Stromal cell of bone marrow (primary cell): Measurements from ENCODE around the gene AURKAIP1.
"Not testable (repeated sequence)": the region's sequence is repeated elsewhere in the genome, so short reads cannot be mapped to it uniquely, and the experiment has no call there.

ENCODE experiments used
- DNase-seq: peaks from one replicate; pipeline ENCODE4 v3.0.0-alpha.2; 2012; ENCODE audit warnings: low read depth

The AURKAIP1 gene

DNA sequence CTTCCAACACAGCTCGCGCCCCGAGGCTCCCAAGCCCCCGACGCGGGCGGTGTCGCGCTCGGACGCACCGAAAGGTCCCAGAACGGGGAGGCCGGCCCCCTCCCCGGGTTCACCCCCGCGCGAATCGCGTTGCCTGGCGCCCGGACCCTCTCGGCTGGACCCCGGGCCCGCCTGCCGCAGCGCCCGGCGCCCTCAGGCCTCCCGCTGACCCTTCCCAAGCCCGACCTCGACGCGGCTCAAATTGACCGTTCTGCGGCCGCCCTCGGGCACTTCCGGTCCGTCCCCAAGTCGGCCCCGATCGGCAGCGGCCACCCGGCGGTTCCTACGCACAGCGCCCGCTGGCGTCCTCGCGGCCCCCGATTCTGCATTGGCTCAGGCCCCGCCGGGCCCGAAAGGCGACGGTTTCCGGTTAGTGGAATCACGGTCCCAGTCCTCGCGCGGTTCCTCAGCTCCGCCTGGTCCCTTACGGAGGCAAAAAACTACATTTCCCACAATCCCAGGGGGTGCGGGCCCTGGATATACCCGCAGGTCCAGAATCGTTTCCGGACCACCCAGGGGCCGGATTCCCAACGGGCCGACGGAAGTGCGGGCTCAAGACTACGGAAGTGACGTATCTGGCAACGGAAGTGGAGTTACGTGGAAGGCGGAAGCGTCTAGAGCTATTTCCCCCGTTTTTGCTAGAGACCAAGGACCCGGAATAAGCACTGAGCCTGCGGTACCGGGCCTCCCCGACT, at the start of gene AURKAIP1:
Gene AURKAIP1 (minus strand): TSS at position 279 of the 734 bp plus-strand sequence. CDS start 451 bp downstream, outside the sequence.
- peak; percentile 100 for DNase-seq

DNA sequence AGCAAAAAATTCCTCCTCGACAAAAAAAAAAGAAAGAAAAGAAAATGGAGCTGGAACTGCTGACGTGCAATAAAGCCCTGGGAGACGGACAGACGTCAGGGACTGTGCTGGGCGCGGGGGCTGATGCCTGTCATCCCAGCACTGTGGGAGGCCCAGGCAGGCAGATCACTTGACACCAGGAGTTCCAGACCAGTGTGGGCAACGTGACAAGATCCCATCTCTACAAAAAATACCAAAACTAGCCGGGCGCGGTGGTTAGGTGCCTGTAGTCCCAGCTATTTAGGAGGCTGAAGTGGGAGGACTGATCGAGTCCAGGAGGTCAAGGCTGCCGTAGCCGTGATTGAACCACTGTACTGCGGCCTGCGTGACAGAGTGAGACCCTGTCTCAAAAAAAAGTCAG, 49.7 kb upstream of the AURKAIP1 start:
- DNase-seq, result no peak

DNA sequence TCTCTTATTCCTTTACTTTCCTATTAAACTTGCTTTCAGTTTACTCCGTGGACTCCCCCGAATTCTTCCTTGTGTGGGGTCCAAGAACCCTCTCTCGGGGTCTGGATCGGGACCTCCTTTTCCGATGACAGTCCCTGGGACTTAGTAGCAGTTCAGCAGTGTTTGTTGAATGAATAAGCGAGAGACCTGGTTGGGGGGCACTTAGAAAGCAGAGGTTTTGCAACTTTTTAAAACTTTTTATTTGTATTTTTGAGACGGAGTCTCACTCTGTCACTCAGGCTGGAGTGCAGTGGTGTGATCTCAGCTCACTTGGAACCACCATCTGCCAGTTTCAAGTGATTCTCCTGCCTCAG, 48.2 kb upstream of the AURKAIP1 start:
- no peak for DNase-seq

DNA sequence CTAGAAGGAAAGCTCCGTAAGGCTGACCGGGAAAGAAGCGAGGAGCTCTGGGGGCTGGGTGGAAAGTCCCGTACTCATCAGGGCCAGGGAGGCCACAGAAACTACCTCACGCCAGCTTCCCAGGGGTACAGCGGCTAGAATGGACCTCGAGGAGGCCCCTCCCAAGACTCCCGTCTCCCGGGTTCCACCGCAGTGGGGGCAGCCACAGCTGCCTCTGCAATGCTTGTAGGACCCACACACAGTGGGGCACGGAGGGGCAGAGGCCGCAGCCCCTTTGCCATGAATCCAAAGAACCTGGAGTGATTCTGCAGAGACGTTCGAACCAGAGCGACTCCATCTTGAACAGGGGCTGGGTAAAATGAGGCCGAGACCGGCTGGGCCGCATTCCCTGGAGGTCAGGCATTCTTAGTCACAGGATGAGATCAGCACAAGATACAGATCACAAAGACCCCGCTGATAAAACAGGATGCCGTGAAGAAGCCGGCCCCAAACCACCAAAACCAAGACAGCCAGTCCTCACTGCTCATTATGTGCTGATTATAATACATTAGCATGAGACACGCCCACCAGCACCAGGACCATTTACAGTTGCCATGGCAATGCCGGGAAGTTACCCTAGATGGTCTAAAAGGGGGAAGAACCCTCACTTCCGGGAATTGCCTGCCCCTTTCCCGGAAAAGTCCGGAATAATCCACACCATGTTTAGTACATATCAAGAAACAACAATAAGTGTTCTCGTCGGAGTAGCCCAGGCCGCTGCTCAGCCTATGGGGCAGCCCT, 47.6 kb upstream of the AURKAIP1 start:
- DNase-seq, result no peak

DNA sequence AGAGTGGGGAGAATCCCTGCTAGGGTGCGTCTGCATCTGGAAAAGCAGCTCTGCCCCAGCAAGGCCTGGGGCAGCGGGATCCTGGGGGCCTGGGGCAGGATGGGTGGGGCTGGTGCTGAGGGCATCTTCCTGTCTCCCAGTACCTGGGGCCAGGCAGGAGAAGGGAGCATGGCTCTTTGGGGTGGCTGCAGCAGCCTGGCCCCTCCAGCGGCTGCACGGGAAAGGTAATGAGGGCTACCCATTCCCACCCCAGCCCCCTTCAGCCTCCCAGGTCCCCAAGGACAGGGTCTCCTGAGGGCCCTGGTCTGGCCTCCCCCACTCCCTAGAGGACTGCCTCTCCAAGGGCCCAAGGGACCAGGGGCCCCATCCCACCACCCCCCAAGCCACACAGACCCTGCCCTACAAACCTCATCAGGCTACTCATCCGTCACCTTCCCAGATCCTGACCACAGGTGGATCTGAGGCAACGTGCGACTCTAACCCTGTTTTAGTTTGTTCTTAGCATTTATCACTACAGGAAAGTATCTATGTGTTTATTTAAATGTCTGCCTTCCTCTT, 47.0 kb upstream of the AURKAIP1 start:
- DNase-seq, result no peak

DNA sequence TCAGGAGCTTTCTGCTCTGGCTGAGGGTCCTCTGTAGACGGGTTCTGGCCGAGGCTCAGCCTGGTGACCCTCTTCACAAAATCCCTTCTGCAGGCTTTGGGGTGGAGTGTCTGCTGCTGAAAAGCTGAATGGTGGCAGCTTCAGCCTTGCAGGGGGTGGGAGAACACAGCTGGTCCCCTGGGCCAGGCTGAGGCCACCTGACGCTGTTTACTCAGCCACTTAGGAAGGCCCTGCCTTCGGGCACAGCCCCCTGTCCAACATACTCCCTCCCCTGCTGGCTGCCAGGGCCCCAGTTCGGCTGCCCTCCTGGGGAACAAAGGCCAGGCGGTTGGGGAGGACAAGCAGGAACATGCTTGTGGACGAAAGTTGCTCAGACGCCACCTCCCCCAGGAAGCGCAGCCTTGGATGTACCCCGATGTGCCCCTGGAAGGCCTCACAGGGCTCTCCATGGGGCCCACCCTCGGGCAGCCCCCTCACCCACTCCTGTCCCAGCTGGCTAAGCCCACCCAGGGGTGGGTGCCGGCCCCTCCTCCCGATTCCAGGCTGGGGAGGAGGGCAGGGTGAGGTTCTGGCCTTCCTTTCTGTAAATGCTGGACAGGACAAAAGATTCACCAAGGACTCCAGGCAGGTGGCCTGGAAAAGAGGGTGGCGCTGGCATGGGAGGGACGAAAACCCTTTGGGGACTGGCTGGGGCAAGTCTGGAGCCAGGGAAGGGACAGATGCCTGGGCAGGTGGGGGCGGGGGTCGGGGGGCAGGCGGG, 46.3 kb upstream of the AURKAIP1 start, which contains the start of gene ANKRD65:
Gene ANKRD65 (minus strand): TSS at position 130 of the 760 bp plus-strand sequence. CDS start 271 bp downstream, outside the sequence.
- DNase-seq, result no peak

DNA sequence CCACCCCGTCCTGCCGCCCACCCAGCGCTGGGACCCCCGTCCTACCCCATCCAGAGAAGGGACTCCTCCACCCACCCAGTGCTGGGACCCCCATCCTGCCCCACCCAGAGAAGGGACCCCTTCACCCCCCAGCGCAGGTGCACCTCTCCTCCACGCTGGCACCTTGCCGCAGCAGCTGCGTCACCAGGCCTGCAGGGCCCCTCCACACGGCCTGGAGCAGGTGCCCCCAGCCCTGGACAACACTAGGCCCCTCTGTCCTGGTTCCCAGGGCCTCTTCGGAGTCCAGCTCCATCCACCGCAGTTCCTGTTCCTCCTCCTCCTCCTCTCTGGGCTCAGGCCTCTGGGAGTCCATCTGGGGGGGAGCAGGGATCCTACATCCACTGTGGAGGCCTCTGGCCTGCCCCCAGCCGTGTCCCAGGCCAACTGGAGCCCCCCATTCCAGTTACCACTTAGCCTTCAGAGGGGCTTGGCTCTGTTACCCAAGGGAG, 45.7 kb upstream of the AURKAIP1 start:
- DNase-seq, result no peak

DNA sequence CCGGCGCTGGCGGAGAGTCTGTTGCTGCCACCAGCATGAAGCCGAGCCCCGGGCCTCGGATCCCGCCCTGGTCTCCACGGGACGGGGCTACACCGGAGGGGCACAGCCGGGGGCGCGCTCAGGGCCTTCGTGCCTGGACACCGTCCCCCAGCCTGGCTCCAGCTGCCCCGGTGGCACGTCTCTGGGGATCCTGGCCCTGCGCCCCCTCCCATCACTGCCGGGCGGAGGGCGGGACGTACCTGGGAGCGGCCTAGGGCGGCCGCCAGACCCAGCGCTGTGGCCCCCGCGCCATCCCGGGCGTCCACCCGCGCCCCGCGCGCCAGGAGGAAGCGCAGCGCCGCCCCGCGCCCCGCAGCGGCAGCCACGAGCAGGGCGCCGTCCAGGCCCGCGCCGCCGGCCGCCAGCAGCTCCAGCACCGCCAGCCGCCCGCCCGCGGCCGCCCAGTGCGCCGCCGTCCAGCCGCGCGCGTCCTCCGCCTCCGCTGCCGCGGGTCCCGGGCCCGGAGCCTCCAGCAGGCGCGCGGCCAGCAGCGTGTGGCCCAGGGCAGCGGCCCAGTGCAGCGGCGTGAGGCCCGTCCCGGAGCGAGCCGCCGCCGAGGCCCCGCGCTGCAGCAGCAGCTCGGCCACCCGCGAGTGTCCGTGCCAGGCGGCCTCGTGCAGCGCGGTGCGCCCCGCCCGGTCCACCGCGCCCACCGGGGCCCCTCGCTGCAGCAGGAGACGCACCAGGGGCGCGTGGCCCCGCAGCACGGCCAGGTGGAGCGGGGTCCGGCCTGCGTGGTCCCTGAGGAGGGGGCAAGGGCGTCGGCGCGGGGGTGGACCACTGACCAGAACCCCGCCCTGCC, 45.0 kb upstream of the AURKAIP1 start:
- DNase-seq, result no peak

DNA sequence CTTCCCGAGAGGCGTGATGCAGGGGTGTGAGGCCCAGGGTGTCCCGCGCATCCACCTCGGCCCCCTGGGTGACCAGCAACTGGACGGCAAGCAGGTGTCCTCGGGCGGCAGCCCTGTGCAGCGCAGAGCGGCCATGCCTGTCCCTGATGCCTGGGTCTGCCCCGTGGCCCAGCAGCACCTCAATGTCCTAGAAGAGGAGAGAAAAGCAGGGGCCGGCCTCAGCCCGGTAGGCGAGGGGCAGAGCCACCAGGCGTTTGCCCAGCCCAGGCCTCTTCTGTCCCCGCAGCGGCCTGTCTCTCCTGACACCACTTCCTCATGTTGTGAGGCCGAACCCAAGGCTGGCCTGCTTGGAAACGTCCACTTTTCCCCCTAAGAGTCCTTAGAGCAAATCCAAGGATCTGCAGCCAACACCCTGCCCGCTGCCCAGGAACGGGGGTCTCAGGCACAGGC, 44.4 kb upstream of the AURKAIP1 start:
- DNase-seq, result no peak

DNA sequence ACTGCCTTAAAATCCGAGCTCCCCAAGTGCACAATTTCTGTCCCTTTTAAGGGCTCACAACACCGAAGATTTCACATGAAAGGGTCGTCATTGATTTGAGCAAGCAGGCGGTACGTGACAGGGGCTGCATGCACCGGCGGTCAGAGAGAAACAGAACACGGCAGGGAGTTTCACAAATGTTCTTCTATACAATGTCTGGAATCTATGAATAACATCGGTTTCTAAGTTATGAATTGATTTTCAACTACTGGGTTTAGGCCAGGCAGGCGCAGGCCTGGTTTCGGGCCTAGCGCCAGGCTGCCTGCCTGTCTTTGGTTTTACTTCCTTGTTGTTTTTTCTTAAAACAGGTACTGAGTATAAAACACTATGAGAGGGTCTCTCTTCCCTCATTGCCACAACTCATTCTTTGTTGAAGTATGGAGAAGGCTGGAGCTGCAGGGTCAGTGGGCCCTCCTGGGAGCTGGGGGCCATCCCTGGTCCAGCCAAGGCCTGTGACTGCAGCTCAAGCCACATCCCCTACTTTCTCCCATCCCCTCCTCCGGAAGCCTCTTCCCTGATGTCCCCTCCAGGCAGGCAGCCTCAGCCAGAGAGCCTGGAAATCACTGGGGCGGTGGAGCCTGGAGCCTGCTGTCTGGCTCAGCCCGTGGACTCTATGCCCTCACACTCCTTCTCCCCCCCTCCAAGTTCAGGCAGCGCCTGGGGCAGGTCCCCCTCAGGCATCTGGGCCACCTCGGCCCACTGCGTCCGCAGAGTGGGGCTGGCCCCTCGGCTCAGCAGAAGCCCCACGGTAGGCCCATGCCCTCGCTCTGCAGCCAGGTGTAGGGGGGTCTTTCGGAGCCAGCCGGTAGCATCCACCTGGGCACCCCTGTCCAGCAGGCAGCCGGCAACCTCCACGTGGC, 43.7 kb upstream of the AURKAIP1 start:
- no peak for DNase-seq

DNA sequence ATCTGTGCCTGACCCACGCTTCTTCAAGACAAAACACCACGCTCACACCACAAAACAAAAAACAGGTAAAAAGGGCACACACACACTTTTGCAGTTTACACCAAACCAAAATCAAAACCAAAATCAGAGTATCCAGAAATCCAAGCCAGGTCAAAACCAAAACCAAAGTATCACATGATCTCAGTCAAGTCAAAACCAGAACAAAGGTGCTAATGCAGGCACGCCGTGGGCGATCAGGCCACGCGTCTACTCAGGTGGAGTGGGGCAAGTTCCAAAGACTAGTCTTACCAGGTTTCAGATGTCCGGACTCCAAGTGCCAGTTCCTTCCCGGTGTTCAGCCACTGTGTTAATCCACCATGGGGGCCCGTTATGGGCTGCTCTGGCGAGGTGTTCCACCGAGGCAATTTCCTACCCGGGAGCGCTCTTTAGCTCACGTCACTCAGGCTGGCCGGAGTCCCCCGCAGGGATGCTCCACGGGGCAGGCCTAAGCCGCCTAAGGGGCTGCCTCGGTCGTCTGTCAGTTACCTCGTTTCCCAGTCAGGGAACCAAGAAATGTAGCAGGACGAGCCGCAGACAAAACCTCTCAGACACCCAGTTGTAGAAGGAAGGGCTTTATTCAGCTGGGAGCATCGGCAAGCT, 42.9 kb upstream of the AURKAIP1 start:
- not testable (repeated sequence) for DNase-seq

DNA sequence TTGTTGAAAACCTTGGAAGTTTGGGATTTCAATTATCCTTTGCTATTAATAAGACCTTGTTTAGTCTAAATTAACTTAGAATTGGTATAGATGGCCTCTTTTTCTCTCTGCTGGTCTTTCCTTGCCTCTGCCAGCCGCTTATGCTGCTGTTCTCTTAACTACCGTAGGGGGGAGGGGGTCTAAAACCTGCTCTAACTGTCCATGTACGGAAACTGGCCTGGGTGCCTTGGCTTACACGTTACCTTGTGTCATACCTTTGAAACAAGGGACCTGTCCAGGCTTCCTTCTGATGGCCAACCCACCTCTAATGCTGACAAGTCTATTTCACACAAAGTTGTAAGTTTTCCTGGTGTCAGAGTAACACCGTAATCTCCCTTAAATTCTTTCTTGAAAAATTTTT, 42.4 kb upstream of the AURKAIP1 start:
- not testable (repeated sequence) for DNase-seq

DNA sequence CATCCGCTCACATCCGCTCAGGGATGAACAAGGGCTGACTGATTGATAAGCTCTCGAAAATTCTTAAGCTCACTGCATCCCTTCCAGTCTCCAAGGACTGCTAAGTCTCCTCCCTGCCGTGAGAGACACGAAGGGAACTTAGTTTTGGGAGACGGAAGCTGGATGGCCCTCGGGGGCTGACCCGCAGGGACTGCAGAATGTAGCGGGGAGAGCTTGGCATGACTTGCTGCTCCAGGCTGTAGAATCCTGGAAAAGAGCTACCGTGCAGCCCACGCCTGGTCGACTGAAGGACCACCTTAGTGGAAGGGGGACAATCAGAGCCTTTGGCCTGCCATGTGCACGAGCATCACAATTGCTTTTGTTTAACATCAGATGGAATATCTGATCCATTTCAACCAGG, 40.7 kb upstream of the AURKAIP1 start:
- DNase-seq, result no peak

DNA sequence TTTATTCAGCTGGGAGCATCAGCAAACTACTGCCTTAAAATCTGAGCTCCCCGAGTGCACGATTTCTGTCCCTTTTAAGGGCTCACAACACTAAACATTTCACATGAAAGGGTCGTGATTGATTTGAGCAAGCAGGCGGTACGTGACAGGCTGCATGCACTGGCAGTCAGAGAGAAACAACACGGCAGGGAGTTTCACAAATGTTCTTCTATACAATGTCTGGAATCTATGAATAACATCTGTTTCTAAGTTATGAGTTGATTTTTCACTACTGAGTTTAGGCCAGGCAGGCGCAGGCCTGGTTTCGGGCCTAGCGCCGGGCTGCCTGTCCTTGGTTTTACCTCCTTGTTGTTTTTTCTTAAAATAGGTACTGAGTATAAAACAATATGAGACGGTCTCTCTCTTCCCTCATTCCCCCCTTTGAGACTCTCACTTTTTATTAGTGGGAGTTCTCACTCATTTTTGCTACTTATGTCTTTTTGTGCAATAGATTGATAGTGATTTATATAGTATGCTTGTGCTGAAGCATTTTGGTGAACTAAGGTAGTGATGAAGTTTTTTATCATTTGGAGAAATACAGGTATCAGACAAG, 37.4 kb upstream of the AURKAIP1 start:
- not testable (repeated sequence) for DNase-seq

DNA sequence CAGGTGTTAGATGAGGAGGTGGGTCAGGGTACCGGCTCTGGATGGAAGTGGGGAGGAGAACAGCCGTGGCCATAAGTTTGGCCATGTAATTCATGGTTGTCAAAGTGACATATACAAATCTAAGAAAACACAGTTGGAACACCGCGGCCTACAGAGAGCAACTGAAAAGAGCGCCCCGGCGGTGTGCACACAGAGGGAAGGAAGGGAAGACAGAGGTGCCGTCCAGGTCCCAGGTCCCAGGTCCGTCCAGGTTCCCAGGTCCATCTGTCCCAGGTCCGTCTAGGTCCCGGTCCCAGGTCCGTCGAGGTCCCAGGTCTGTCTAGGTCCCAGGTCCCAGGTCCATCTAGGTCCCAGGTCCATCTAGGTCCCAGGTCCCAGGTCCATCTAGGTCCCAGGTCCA, 36.6 kb upstream of the AURKAIP1 start:
- no peak for DNase-seq

DNA sequence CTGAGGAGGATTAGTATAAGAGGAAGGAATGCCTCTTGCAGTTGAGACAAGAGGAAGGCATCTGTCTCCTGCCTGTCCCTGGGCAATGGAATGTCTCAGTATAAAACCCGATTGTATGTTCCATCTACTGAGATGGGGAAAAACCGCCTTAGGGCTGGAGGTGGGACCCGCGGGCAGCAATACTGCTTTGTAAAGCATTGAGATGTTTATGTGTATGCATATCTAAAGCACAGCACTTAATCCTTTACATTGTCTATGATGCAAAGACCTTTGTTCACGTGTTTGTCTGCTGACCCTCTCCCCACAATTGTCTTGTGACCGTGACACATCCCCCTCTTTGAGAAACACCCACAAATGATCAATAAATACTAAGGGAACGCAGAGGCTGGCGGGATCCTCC, 35.2 kb upstream of the AURKAIP1 start:
- DNase-seq, result not testable (repeated sequence)

DNA sequence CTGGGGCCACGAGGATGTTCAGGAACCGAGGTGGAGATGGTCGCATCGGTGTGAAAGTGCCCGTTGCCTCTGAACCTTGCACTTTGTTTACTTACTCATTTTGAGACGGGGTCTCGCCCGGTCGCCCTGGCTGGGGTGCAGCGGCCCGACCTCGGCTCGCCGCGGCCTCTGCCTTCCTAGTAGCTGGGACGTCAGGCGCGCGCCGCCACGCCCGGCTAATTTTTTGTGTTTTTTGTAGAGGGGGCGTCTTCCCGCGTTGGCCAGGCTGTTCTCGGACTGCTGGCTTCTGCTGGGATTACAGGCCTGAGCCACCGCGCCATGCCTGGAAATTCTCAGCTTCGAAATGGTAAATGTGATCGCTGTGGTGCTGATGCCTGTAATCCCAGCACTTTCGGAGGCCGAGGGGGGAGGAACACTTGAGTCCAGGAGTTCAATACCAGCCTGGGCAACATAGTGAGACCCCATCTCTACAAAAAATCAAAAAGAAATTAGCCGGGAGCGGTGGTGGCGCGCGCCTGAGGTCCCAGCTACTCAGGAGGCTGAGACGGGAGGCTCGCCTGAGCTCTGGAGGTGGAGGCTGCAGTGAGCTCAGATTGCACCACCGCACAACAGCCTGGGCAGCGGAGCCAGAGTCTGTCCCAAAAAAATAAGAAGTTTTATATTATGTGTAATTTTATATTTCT, 32.8 kb upstream of the AURKAIP1 start:
- DNase-seq, result no peak

DNA sequence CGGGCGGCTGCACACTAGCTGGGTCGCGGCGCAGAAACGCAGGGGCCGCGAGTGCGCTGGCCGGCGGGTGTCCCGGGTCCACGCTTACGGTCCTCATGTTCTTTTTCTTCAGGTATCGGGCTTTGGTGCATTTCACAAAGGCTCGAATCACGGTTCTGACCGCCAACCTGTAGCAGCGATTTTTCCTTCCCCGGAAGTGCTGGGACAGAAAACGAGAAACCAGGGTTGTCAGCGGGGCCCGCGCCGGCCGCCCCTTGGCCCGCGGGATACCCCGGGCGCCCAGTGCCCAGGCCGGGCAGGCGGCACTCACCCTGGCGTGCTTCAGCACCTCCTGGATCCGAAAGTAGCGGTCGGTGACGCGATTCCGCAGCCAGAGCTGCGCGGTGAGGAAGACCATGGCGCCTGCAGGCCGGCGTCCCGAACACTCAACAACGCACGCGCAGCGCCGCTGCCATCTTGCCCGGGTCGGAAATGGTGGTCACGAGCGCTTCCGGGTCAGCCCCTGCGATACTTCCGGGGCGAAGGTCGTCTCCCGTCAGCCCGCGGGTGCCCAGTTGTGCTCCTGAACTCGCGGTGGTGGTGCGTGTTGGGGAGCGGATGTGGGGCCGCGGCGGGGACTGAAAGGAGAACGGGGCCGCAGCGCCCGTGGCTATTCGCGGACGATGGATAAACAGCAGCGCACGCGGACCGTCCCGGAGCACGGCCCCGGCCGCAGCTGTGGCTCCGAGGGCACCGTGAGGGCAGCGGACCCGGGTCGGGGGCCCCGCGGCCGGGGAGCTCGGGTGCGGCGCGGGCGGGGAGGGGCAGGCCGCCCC, 32.0 kb upstream of the AURKAIP1 start, which contains the start of gene MRPL20:
Gene MRPL20 (minus strand): TSS at position 473 of the 815 bp plus-strand sequence. CDS start 76 bp downstream, at position 397.
- peak; percentile 82 for DNase-seq
